ENCODE data around the gene CAMK2N2. TPM values are rescaled to one million over a fixed set of nuclear protein-coding genes. Genes with fewer than 3 reads are reported as not detected.

Gene CAMK2N2
- total RNA-seq, 1 donor from 2014 or later: 2.6 TPM

GRCh38 chr3:184296616-184297015 is 35.3 kb upstream of the CAMK2N2 start:
- peaks cover 2% of the 10 kb centered on the region for H3K27me3 ChIP-seq (ENCODE audit: insufficient read depth, low read length)
- peaks cover 15% of the 10 kb centered on the region for H3K4me1 ChIP-seq (ENCODE audit: insufficient read depth, low read length)
- H3K4me3 Mint-ChIP-seq (ENCODE audit: unreplicated experiment): no peak overlapping the region
- H3K4me3 ChIP-seq (ENCODE audit: insufficient read depth, low read depth, low read length): no peak overlapping the region
- peaks cover 22% of the 10 kb centered on the region for H4K20me1 ChIP-seq (ENCODE audit: insufficient read depth, low read length)
- H3K9me3 Mint-ChIP-seq (ENCODE audit: unreplicated experiment): peaks cover 2% of the 10 kb centered on the region
- H3K4me1 Mint-ChIP-seq (ENCODE audit: low read depth, unreplicated experiment): peaks cover 12% of the 10 kb centered on the region
- H3K27me3 Mint-ChIP-seq (ENCODE audit: low read depth, unreplicated experiment): peaks cover 23% of the 10 kb centered on the region
- no peak overlapping the region for H3K9ac ChIP-seq (ENCODE audit: low read length)
- no peak for DNase-seq (ENCODE audit: low read depth)
- no peak overlapping the region for H3K4me2 ChIP-seq (ENCODE audit: low read length)
- no peaks in the 10 kb centered on the region for H3K9me3 ChIP-seq (ENCODE audit: insufficient read depth, low read depth, low read length)
- no peak overlapping the region for H3K27ac Mint-ChIP-seq (ENCODE audit: unreplicated experiment)
- FAIRE-seq: no peak
- no peak overlapping the region for H2AFZ ChIP-seq (ENCODE audit: low read depth, low read length)
- peaks cover 27% of the 10 kb centered on the region for H3K79me2 ChIP-seq (ENCODE audit: insufficient read depth, low read length)
- TF ChIP-seq EZH2 (IDR thresholded peaks at IDR 0.05; ENCODE audit: insufficient read depth, low read length) (no peak), CTCF (IDR thresholded peaks at IDR 0.05; ENCODE audit: insufficient read depth, low read depth, low read length) (no peak)
- peaks cover 4% of the 10 kb centered on the region for H3K36me3 Mint-ChIP-seq (ENCODE audit: low read depth, unreplicated experiment)
- H3K27ac ChIP-seq (ENCODE audit: low read depth, low read length): no peak overlapping the region
- peaks cover 9% of the 10 kb centered on the region for H3K36me3 ChIP-seq (ENCODE audit: insufficient read depth, low read length)

- DNase-seq (ENCODE audit: low read depth): no peak
- H3K36me3 ChIP-seq (ENCODE audit: insufficient read depth, low read length): peaks cover 2% of the 10 kb centered on the region
- TF ChIP-seq CTCF (IDR thresholded peaks at IDR 0.05; ENCODE audit: insufficient read depth, low read depth, low read length): no peak
- no peak for TF ChIP-seq EZH2 (IDR thresholded peaks at IDR 0.05; ENCODE audit: insufficient read depth, low read length)
- H3K27me3 ChIP-seq (ENCODE audit: insufficient read depth, low read length): peaks cover 2% of the 10 kb centered on the region
- H3K79me2 ChIP-seq (ENCODE audit: insufficient read depth, low read length): peaks cover 18% of the 10 kb centered on the region
- Mint-ChIP-seq H3K27ac (ENCODE audit: unreplicated experiment) (no peak overlapping the region), H3K9me3 (ENCODE audit: unreplicated experiment) (peaks cover 2% of the 10 kb centered on the region), H3K36me3 (ENCODE audit: low read depth, unreplicated experiment) (no peaks in the 10 kb centered on the region), H3K4me3 (ENCODE audit: unreplicated experiment) (no peak overlapping the region), H3K4me1 (ENCODE audit: low read depth, unreplicated experiment) (peaks cover 7% of the 10 kb centered on the region), H3K27me3 (ENCODE audit: low read depth, unreplicated experiment) (peaks cover 28% of the 10 kb centered on the region)
- no peak overlapping the region for H3K27ac ChIP-seq (ENCODE audit: low read depth, low read length)
- peaks cover 15% of the 10 kb centered on the region for H4K20me1 ChIP-seq (ENCODE audit: insufficient read depth, low read length)
- no peak overlapping the region for H3K4me3 ChIP-seq (ENCODE audit: insufficient read depth, low read depth, low read length)
- H3K9me3 ChIP-seq (ENCODE audit: insufficient read depth, low read depth, low read length): no peaks in the 10 kb centered on the region
- no peak for FAIRE-seq
- no peak overlapping the region for H2AFZ ChIP-seq (ENCODE audit: low read depth, low read length)
- no peak overlapping the region for H3K9ac ChIP-seq (ENCODE audit: low read length)
- peaks cover 7% of the 10 kb centered on the region for H3K4me1 ChIP-seq (ENCODE audit: insufficient read depth, low read length)
- no peak overlapping the region for H3K4me2 ChIP-seq (ENCODE audit: low read length)
These were observed 34.4 kb upstream of the CAMK2N2 start for GRCh38 chr3:184295771-184296170.

DNA sequence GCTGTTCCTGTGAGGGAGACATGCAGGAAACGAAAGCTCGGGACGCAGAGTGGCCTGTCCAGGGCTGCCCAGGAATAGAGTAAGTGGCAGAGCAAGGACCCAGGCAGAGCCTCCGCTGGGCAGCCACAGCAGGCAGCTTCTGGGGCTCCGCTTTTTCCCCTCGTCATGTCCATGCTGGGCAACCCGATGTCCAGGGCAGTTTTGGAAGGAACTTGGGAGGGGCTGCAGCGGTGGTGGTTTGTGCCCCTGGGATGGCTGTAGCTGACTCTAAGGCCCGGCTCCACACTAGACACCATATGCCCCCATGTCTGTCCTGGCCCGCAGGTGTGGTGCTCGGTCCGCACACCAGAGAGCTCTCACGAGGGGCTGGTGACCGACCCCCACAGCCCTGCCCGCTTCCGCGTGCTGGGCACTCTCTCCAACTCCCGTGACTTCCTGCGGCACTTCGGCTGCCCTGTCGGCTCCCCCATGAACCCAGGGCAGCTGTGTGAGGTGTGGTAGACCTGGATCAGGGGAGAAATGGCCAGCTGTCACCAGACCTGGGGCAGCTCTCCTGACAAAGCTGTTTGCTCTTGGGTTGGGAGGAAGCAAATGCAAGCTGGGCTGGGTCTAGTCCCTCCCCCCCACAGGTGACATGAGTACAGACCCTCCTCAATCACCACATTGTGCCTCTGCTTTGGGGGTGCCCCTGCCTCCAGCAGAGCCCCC is 30.5 kb upstream of the CAMK2N2 start:
- Histone ChIP-seq H4K20me1 (ENCODE audit: insufficient read depth, low read length) (no peaks in the 10 kb centered on the region), H3K9ac (ENCODE audit: low read length) (no peak overlapping the region), H3K9me3 (ENCODE audit: insufficient read depth, low read depth, low read length) (no peaks in the 10 kb centered on the region), H3K4me3 (ENCODE audit: insufficient read depth, low read depth, low read length) (no peak overlapping the region), H3K4me2 (ENCODE audit: low read length) (no peak overlapping the region), H3K27ac (ENCODE audit: low read depth, low read length) (no peak overlapping the region), H2AFZ (ENCODE audit: low read depth, low read length) (no peak overlapping the region), H3K4me1 (ENCODE audit: insufficient read depth, low read length) (no peaks in the 10 kb centered on the region), H3K27me3 (ENCODE audit: insufficient read depth, low read length) (peaks cover 2% of the 10 kb centered on the region), H3K79me2 (ENCODE audit: insufficient read depth, low read length) (no peaks in the 10 kb centered on the region), H3K36me3 (ENCODE audit: insufficient read depth, low read length) (no peaks in the 10 kb centered on the region)
- DNase-seq (ENCODE audit: low read depth) (no peak), FAIRE-seq (no peak)
- Mint-ChIP-seq H3K4me3 (ENCODE audit: unreplicated experiment) (no peak overlapping the region), H3K4me1 (ENCODE audit: low read depth, unreplicated experiment) (no peaks in the 10 kb centered on the region), H3K27me3 (ENCODE audit: low read depth, unreplicated experiment) (peaks cover 31% of the 10 kb centered on the region), H3K36me3 (ENCODE audit: low read depth, unreplicated experiment) (no peaks in the 10 kb centered on the region), H3K9me3 (ENCODE audit: unreplicated experiment) (peaks cover 2% of the 10 kb centered on the region), H3K27ac (ENCODE audit: unreplicated experiment) (no peak overlapping the region)
- TF ChIP-seq EZH2 (IDR thresholded peaks at IDR 0.05; ENCODE audit: insufficient read depth, low read length) (no peak), CTCF (IDR thresholded peaks at IDR 0.05; ENCODE audit: insufficient read depth, low read depth, low read length) (no peak)

Measured in astrocyte (in vitro differentiated cells and primary cell).